Ishikawa (cell line): ENCODE results near the gene ATP1B3.

Experiments used
- CEBPB ChIP-seq: IDR thresholded peaks from 2 replicates; pipeline ENCODE4 v1.6.1; 2012
- CREB1 ChIP-seq: IDR thresholded peaks from 2 replicates; pipeline ENCODE4 v1.6.1; 2012; ENCODE audit warnings: low read depth
- EGR1 ChIP-seq: IDR thresholded peaks from 2 replicates; pipeline ENCODE4 v1.6.1; 2012
- EP300 ChIP-seq: IDR thresholded peaks from 2 replicates; pipeline ENCODE4 v1.6.1; 2012; ENCODE audit warnings: borderline replicate concordance
- FOXM1 ChIP-seq: IDR thresholded peaks from 2 replicates; pipeline ENCODE4 v1.6.1; 2012; ENCODE audit warnings: low read depth, borderline replicate concordance
- NFIC ChIP-seq: IDR thresholded peaks from 2 replicates; pipeline ENCODE4 v1.6.1; 2012
- RAD21 ChIP-seq: IDR thresholded peaks from 2 replicates; pipeline ENCODE4 v1.6.1; 2012; ENCODE audit warnings: low read depth
- TAF1 ChIP-seq: IDR thresholded peaks from 2 replicates; pipeline ENCODE4 v1.6.1; 2012; ENCODE audit warnings: low read depth, mild to moderate bottlenecking
- TCF12 ChIP-seq: IDR thresholded peaks from 2 replicates; pipeline ENCODE4 v1.6.1; 2012; ENCODE audit warnings: low read depth
- TEAD4 ChIP-seq: IDR thresholded peaks from 2 replicates; pipeline ENCODE4 v1.6.1; 2012
- YY1 ChIP-seq: IDR thresholded peaks from 2 replicates; pipeline ENCODE4 v1.6.1; 2012; ENCODE audit warnings: low read depth
- ZBTB7A ChIP-seq: IDR thresholded peaks from 2 replicates; pipeline ENCODE4 v1.6.1; 2012; ENCODE audit warnings: low read depth
- TF ChIP-seq, protein P1 (sequence below): IDR thresholded peaks from 2 replicates; pipeline ENCODE4 v1.6.1; 2012
- TF ChIP-seq, protein P2 (sequence below): IDR thresholded peaks from 2 replicates; pipeline ENCODE4 v1.6.1; 2012
- TF ChIP-seq, protein P3 (sequence below): IDR thresholded peaks from 2 replicates; pipeline ENCODE4 v1.6.1; 2012; ENCODE audit warnings: low read depth, mild to moderate bottlenecking

Gene ATP1B3

DNA sequence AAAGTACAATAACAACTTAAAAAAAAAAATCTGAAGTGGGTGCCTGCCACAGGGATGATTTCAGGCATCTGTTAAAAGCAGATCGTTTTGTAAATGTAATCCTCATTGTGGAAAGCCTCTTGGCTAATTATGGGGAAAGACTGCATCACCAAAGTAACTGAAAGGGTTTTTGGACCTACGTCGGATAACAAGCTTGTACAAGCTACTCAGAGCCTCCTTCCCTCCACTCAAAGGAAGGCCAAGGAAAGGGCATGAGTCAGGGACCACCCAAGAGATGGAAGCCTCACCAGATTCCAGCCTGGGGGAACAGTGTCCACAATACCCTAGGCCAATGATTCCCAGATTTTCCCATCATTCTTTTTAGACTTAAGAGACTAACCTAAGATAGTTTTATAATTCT, 84.3 kb downstream of the ATP1B3 start:
- TF ChIP-seq, protein P1, sequence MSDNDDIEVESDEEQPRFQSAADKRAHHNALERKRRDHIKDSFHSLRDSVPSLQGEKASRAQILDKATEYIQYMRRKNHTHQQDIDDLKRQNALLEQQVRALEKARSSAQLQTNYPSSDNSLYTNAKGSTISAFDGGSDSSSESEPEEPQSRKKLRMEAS = no peak
- TF ChIP-seq TAF1 (no peak), CREB1 (no peak), ZBTB7A (no peak), EGR1 (no peak), CEBPB (no peak), FOXM1 (no peak), TCF12 (no peak), YY1 (no peak), RAD21 (no peak), EP300 (no peak), NFIC (no peak), TEAD4 (no peak)
- TF ChIP-seq, protein P2, sequence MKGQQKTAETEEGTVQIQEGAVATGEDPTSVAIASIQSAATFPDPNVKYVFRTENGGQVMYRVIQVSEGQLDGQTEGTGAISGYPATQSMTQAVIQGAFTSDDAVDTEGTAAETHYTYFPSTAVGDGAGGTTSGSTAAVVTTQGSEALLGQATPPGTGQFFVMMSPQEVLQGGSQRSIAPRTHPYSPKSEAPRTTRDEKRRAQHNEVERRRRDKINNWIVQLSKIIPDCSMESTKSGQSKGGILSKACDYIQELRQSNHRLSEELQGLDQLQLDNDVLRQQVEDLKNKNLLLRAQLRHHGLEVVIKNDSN = no peak
- TF ChIP-seq, protein P3, sequence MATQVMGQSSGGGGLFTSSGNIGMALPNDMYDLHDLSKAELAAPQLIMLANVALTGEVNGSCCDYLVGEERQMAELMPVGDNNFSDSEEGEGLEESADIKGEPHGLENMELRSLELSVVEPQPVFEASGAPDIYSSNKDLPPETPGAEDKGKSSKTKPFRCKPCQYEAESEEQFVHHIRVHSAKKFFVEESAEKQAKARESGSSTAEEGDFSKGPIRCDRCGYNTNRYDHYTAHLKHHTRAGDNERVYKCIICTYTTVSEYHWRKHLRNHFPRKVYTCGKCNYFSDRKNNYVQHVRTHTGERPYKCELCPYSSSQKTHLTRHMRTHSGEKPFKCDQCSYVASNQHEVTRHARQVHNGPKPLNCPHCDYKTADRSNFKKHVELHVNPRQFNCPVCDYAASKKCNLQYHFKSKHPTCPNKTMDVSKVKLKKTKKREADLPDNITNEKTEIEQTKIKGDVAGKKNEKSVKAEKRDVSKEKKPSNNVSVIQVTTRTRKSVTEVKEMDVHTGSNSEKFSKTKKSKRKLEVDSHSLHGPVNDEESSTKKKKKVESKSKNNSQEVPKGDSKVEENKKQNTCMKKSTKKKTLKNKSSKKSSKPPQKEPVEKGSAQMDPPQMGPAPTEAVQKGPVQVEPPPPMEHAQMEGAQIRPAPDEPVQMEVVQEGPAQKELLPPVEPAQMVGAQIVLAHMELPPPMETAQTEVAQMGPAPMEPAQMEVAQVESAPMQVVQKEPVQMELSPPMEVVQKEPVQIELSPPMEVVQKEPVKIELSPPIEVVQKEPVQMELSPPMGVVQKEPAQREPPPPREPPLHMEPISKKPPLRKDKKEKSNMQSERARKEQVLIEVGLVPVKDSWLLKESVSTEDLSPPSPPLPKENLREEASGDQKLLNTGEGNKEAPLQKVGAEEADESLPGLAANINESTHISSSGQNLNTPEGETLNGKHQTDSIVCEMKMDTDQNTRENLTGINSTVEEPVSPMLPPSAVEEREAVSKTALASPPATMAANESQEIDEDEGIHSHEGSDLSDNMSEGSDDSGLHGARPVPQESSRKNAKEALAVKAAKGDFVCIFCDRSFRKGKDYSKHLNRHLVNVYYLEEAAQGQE = no peak

DNA sequence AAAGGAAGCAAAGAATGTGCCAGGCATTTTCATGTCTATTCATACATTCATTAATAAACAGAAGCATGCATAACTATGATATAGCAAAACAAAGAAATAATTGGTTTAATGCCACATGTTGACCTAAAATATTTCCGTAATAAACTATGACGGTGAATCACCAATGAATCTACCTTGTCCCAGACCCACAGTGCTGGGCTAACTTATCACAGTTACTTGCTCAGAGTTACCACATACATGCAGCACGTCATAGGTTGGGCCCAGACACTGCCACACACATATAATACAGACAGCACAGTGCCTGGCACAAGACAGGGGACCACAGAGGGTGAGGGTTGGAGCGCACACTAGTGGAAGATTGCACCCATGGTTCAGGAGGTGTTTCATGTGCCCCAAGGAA, 86.9 kb downstream of the ATP1B3 start:
- TF ChIP-seq CREB1 (no peak), EP300 (no peak), TEAD4 (no peak), FOXM1 (no peak), ZBTB7A (no peak), RAD21 (no peak), CEBPB (no peak), EGR1 (no peak), TCF12 (no peak), YY1 (no peak), TAF1 (no peak), NFIC (no peak)
- TF ChIP-seq, protein P1 = no peak
- TF ChIP-seq, protein P2 = no peak
- TF ChIP-seq, protein P3 = no peak

DNA sequence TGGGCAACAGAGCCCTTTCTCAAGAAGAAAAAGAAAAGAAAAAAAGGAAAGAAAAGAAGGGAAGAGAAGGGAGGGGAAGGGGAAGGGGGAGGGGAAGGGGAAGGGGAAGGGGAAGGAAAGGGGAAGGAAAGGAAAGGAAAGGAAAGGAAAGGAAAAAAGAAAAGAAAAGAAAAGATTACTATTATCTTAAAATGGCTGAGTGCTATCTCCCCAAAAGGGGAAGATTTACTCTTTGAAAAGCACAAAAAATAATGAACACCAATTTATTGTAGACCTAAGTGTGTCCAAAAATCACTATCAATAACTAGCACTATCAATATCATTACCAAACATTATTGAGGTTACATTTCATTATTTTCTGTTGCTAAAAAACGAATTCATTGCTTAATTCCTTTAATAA, 89.0 kb downstream of the ATP1B3 start:
- TF ChIP-seq CREB1 (no peak), TAF1 (no peak), RAD21 (no peak), CEBPB (no peak), EGR1 (no peak), TCF12 (no peak), TEAD4 (no peak), FOXM1 (no peak), ZBTB7A (no peak), YY1 (no peak), EP300 (no peak), NFIC (no peak)
- TF ChIP-seq, protein P3 = no peak
- TF ChIP-seq, protein P2 = no peak
- TF ChIP-seq, protein P1 = no peak

DNA sequence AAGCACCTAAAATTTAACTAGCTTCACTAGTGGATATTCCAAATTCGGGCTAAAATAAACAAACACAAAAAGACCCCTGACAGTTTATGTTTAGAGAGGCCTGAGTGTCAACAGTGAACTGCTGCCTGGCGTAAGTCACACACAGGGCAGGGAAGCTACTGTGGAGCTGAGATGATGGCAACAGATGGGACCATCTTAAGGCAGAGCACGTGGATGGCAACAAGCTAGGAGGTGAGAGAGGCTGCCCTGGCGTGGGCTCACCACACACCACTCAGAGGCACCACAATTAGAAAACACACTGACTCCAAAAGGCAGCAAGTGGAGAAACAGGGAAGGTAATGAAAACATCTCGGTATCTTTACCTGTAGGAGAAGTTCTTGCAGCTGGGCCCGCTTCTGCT, 93.3 kb downstream of the ATP1B3 start:
- TF ChIP-seq YY1 = no peak
- no peak for TF ChIP-seq EGR1
- TF ChIP-seq NFIC = no peak
- TF ChIP-seq CEBPB = no peak
- no peak for TF ChIP-seq CREB1
- TF ChIP-seq, protein P3 = no peak
- TF ChIP-seq EP300 = no peak
- TF ChIP-seq, protein P1 = no peak
- TF ChIP-seq RAD21 = no peak
